HUDEP-2 (cell line): ENCODE data around the gene KRT81.
"Not testable (repeated sequence)": the region's sequence is repeated elsewhere in the genome, so short reads cannot be mapped to it uniquely, and the experiment has no call there.

Experiments
- DNase-seq, 76 experiments: peaks; one replicate each; lab custom pipeline; 2025; ENCODE audit not compliant: unreplicated experiment in 76 of 76; lab: John Stamatoyannopoulos, UW

The KRT81 gene

DNA sequence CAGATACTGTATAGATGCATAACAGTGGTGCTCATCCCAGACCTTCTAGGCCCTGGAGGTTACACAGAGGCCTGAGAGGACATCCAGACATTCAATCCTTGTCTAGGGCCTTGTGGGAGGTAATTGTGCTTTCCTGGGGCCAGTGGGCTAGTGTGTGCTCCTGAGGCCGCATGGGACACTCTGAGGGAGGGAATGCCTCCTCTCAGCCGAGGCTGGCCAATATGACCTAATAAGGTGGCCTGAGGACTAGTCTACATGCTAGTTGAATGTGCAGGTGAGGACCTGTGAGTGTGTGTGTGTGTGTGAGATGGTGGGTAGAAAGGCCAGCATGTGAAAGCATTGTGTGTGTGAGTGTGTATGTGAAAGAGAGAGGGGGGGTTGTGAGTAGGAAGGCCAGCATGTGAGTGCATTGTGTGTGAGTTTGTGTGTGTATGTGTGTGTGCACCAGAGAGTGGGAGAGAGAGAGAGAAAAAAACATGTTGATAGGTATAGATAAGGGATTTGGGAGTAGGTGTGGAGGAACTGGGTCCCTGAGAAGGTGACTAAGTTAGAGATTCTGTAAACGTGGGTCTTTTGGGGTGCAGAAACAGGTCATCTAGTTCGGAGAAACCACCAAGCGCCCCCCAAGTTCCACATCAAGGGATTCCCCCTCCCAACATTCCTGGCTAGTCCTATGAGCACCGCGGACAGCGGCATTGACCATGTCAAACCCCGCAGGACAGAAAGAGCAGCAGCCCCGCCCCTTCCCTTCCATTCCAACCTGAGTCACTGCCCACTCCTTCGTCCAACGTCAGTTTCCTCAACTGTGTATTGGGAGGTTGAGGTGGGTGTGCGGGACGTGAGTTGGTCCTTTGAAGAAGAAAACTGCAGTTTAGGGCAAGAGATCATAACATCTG, 9.7 kb upstream of the KRT81 start:
- DNase-seq: no peak

DNA sequence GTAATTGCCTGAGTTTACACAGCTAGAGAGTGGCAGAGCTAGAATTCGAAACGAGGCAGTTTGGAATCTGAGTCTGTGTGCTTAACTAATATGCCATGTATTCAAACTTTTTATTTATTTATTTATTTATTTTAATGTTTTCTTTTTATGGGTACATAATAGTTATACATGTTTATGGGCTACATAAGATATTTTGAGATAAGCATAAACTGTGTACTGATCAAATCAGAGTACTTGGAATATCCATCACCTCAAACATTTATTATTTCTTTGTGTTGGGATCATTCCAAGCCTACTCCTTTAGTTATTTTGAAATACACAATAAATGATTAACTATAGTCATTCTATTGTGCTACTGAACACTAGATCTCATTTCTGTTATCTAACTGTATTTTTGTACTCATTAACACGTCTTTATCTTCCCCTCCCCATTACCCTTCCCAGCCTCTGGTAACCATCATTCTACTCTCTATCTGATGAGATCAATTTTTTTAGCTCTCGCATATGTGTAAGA, 7.4 kb upstream of the KRT81 start:
- DNase-seq: no peak

DNA sequence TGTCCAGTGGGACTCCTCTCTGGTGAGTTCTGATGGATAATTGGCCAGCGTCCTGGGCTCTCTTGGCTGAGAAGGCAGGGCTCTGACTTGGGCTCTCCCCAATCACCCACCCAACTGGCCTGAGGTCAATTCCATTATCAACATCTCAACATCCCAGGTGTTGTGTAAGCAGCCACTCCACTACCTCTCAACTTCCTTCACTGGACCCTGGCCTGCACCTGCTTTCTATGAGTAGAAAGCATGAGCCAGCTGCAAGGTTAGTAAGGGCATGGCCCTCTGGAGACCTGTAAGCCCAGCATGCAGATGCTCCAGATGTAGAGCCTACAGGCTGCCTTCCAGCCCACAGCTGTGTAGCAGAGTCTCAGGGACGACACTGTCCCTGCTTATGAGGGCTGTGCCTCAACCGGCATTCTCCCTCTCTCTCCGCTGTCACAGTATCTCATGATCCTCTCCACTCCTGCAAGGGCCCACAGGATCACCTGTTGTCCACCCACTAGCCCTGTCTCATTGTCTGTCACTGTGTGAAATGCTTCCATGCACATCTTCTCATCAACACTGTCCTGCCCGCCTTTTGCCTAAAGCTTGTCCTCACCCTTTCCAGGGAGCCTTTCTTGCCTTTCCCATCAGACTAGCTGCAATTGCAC, 5.4 kb upstream of the KRT81 start:
- DNase-seq: no peak

DNA sequence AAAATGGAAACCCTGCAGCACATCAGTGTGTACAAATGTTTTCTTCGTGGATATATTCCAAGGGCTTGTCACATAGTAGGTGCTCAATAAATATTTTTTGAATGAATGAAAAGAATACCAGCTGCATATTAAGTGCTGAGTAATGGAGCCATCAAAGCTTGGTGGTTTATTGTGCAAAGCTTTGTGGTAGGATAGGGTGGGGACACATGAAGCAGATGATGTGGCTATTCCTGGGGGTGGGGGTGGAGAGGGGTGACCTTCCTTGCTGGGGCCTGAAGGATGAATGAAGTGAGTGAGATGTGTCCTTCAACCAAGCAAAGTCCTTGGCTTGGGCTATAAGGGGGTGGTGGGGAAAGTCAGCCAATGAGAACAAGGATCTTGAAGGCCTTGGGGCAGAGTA, 4.3 kb upstream of the KRT81 start:
- no peak for DNase-seq

DNA sequence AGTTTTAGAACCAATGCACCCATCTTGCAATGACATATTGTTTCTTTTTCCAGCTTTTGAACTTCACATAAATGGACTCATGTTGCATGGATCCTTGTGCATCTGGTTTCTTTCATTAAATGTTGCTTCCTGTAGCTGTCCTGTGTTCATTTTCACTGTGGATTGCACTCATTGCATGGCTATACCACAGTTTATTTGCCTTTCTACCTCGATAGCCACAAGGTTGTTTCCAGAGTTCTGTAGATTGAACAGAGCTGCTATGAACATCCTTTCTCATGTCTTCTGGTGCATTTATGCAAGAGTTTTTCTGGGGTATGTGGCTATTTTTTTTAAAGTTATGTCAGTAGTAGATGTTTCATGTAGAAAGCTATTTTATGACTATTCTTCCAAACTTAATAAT, 3.5 kb upstream of the KRT81 start:
- no peak for DNase-seq

DNA sequence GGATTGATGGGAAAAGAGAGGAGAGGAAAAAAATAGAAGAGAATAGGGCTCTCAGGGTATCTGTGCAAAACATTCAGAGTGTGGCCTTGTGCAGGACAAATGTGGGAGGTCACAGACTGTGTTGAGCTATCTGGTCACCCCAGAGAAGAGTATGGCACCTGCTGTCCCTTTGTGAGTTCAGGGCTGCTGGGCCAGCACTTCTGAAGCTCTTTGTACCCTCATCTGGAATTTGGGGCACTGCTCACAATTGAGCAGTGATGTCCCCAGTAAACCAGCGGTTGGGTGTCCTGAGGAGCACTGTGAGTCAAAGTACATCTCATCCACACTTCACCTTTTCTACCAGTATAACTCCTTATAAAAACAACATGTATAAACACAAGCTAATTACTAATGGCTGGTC, 2.6 kb upstream of the KRT81 start:
- no peak for DNase-seq

DNA sequence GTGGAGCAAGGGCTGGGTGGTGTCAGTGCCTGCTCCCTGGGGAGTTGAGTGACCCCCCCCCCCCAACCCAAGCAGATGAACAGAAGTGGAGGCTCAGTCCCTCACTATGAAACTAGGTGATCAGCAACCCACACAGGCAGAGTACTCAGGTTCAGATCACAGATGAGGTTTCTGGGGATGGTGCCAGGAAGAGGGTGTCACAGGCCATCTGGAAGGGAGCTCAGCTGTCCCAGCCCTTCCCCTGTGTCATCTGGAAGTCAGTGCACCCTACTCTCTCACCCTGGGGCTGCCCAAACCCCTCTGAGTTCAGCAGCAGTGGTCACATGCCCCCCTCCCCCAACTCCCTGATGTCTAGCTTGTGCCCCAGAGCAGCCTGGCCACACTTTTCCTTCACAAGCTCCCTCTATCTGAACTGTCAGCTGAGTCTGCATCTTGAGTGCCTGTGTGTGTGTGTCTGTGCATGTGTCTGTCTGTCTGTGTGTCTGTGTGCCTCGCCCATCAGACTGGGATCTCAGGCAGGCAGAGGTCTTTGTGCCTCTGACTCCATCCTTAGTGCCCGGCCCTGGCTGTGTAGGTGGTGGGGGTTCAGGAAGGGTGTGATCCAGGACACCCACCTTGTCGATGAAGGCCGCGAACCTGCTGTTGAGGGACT, 725 bp downstream of the KRT81 start:
- DNase-seq: not testable (repeated sequence)

DNA sequence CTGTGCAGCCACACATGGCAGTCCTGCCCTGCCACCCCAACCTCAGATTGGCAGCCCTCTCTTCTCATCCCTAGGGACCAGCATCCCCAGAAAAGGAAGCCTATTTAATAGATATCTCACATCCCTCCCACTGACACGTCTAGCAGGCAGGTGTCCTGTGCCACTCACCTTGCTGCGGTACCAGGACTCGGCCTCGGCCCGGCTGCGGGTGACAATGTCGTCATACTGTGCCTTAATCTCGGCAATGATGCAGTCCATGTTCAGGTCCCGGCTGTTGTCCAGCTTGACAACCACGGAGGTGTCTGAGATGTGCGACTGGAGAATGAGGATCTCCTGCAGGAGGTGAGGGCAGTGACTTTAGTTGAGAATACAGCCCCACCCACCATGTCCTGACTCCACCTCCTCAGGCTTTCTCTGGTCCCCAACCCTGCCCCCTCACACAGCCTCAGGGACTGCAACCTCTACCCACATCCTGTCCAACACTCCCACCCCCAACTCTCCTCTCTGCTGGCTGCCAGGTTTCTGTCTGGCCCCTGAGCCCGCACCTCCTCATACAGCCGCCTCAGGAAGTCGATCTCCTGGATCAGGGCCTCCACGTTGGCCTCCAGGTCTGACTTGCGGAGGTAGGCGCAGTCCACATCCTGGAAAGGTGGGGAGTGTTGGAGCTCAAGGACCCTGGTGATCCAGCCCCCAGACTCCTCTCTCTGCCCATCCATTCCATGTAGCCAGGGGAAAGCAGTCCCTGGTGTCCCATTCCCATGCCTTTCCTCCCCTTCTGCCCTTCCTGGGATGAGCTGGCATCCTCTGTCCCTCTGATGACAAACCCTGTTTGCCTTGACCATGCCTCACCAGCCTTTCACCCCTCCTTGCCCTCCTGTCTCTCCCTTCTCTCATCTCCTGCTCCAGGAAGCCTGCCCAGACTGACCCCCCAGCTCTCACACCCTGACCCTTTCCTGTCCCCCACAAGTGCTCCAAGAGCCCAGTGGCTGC, 3.2 kb downstream of the KRT81 start:
- DNase-seq: not testable (repeated sequence)

DNA sequence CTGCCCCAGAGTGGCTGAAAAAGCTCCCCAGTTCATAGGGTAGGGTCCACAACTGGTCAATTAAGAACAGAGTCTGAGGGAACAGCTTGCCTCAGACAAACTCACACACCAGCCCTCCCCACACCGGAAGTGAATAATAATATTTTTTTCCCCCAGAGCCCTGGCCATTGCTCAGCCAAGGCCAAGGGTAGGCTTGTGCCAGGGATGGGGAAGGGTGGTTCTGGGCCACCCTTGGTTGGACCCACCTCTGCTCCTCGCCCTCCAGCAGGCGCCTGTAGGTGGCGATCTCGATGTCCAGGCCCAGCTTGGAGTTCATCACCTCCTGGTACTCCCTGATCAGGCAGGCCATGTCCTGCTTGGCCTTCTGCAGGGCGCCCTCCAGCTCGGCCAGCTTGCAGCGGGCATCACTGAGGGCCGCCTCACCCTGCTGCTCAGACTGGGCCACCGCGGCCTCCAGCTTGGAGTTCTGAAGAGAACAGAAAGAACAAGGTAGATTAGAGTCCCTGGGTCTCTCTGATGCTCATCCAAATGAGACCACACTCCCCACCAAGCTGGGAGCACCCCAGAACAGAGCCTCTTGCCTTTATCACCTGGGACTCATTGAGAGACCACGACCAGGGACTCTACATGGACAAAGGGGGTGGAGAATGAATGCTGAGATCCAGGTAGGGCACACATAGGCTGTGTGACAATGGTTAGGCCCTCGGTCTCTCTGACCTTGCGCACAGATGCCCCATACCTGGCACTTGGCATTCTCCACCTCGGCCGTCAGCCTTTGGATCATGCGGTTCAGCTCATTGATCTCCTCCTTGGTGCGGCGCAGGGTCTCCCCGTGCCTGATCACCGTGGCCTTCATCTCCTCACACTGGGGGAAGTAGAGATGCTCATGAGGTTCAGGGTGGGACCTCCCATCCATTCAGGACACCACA, 4.2 kb downstream of the KRT81 start:
- DNase-seq: not testable (repeated sequence)

DNA sequence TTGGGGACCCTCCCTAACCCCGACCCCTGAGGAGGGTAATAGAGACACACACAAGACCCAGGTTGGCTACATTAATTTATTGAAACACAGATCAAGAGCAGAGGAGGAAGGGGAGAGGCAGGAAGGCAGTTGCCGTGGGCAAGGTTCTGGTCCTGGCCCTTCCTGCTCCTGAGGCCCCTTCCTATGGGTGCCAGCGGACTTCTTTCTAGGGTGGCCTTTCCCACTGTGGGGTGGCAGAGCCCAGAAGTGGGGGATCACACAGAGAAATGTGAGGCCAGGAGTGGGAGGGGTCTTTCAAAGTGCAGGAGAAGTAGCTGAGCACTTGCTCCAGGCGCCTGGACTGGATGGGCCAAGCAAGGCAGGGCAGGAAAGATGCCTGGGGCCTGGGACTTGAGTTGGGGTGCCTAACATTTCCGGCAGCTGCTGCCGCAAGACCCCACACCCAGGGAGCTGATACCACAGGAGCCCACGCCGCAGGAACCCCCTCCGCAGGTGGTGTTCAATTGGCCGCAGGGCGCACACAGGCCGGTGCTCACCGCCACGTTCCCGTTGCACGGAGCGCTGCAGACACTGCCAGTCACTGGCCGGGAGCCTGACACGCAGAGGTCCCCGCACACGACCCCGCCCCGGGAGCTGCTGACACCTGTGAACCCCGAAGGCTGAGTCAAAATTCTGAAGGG, 5.3 kb downstream of the KRT81 start:
- no peak for DNase-seq

DNA sequence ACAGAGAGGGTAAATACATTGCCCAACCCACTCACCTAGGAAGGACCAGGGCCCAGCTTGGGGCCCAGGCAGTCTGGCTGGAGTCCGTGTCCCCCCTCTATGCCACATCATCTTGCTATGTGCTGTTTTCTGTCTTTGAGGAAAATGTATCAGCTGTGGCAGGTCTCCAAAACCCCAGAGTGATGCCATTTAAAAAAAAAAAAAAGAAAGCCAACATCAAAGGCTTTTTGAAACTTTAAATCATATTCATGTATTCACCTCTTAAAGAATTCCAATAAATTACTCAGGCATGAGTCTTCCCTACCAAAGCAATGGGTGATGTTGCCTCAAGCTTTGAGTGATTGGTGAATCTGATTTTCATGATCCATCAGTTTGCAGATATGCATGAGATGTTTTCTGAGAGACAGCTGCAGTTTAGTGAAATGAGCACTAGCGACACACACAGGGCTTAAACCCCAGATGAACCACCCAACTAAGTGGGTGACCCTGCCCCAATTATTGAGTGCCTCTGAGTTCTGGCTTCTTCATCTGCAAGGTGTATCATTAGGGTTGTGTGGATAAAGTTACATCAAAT, 6.1 kb downstream of the KRT81 start:
- DNase-seq: no peak

DNA sequence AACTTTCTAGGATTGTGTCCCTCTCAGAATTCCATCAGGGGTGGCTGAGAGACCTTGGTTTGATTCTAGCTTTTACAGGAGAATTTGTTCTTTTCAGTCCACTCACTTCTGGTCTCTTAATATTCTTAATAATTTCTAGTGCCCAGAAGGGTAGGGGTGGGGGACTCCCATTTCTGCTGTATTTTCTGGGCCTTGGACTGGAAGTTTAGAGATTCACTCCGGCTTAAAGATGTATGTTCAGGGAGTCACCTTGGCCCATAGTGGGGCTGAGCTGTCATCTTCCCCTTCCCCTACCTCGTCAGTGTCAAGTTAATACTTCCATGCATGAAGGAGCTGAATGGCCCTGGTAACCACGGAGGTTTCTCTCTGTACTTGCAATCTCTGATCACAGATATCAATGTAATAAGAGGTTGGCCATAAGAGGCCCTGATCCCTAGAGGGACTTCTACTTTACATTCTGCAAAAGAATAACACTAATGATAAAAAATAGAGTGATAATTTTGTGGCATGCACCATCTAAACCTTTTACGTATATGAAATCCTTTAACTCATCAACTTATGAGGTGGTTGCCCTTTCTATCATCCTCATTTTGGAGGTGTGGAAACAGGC, 6.7 kb downstream of the KRT81 start:
- DNase-seq: no peak

DNA sequence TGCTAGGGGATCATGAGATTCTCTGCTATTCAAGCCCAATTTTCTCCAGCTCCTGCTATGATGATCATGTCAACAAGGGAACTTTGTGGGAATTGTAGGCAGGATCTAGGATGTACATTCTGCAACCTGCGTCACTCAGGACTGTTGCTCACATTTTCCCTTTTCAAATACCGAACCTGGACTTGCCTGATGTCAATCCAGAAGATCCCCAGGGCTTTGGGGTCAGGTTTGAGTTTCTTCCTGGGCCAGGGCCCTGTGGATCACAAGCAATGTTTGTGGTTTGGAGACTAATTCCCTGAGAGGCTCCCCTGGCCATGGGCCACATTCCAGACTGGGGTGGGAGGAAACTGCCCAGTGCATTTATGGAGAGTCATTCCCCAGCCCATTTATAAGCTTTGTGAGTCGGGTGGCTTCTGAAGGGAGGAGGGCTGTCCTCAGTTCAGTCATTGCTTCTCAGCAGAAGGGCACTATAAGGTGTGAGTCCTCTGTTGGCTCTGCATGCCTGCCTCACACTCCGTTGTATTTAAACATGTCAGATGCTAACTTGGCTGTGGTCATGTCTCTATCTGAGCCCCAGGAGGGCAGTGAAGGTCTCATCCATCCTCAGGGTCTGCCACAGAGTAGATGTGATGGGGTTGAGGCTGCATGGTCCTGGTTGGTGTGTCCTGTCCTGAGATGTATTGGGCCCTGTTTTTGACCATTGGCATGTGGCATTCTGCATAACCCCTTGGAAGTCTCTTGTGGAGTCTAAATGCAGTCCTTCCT, 10.4 kb downstream of the KRT81 start:
- no peak for DNase-seq

DNA sequence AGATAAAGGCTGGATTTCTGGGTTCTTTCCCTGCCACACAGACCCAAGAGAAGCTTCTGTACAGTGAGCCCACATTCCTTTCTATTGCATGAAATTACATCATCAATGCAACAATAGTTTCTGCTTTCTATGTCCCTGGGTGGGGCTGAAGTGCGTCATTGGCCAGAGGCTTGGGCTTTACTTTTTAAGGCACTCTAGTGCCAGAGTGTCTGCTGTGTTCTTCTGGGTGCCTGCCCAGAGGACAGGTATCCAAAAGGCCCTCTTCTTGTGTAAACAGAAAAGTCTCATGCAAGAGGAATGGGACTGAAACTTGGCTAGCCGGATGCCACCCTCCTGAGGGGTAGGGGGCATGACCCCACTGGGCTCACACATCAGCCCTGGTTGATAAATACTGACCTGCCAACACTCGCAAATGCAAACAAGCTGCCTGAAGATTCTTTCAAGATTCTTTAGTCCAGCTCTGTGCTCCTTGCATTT, 11.0 kb downstream of the KRT81 start:
- no peak for DNase-seq

DNA sequence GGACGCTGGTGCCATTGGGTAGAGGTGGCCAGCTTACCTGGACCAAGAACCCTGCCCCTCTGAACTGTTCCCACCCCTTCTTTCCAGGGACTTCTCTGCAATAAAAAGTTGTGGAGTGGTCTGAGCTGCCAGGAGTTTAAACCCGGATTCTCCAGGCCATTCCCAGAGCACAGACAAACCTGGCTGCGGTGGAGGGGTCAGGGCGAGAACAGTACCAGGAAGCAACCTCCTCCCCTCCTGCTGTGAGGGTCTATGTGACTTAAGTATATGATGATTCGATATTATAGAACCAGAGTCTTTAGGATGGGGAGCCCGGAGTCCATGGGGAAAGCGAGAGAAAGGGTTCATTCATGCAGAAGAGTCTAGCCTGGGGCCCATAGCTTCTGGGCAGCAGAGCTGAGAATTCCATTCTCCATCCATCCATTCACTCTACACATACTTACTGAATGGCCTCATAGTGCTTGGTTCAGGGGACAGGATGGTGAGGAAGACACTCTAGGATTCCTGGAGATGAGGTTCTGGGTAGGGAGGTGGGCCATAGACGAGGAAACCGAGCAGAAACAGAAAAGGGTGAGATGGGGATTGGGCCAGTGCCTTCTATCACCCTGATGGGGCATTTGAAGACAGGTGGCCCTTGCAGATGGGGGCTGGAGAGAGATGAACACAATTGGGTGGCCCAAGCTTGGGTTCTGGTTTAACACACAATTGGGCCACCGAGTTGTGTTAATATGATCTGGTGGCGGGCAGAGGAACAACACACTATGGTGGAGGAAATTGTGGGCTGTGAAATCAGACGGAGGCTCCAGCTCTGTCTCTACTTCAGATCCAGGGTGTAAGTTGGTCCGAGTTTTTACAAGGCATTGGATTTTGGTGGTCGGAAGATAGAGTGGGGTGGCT, 11.7 kb downstream of the KRT81 start:
- no peak for DNase-seq
